ENCODE results near the gene NIM1K.
A peak's percentile ranks its signal among the peaks of the same experiment; 100 is the strongest.
"Not testable (repeated sequence)": the region's sequence is repeated elsewhere in the genome, so short reads cannot be mapped to it uniquely, and the experiment has no call there.

The NIM1K gene

DNA sequence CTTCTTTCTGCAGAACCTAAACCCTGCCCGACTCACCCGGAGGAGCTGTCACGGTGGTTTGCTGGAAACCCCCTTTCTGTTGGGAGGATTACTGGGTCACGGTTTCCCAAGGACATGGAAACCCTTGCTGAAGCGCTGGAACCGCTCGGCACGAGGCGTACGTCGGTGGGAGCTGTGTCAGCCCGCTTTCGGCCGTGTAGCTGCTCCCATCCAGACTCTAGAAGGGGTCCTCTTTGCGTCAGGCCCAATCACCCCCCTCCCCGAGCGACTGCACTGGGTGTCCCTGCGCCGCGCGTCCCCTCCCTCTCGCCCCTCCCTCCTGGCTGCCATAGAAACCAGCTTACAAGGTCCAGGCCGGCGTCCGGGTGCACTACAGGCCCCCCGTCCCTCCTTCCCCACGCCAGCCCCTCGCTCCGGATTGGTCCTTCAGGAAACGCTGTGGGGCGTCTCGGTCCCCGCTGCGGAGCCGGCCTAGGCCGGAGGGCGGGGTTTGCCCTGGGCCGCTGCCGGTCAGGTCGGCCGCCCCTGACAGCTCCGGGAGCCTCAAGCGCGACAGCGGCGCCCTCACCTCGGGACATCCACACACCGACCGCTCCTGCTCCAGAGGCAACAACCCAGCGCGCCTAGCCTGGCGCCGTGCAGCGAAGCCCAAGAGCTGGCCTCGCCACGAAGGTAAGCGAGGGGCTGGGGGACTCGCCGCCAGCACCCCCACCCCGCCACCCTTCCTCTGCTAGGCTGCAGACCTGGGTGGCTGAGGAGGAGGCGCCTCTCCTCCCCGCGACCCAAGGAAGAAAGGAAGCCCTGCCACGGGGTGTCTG, at the start of gene NIM1K:
Gene NIM1K, plus strand, starts transcription at position 486 of the 818 bp plus-strand sequence. CDS start 53,551 bp downstream, outside the sequence.
- peak; percentile 90 to 93 for DNase-seq

DNA sequence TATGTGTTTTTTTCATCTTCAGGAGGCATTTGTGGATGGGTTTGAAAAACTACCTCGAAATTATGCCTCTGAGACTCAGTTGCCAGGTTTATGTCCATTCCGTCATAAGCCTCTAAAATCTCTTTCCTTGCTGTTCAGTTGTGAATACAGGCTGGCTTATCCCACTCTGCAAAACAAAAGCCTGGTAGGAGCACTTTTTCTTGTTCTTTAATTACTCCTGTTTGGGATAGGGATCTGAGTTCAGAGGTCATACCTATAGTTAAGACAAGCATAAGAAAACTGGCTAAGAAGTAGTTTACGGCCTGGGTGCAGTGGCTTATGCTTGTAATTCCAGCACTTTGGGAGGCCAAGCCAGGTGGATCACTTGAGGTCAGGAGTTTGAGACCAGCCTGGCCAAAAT, 47.0 kb upstream of the NIM1K start:
- no peak for DNase-seq

- DNase-seq = no peak
Observed at GRCh38 chr5:43146958-43147357, 45.1 kb upstream of the NIM1K start.

- no peak for DNase-seq
Observed at GRCh38 chr5:43148417-43148816, 43.6 kb upstream of the NIM1K start.

GRCh38 chr5:43149231-43149630, 42.8 kb upstream of the NIM1K start:
- no peak for DNase-seq

DNA sequence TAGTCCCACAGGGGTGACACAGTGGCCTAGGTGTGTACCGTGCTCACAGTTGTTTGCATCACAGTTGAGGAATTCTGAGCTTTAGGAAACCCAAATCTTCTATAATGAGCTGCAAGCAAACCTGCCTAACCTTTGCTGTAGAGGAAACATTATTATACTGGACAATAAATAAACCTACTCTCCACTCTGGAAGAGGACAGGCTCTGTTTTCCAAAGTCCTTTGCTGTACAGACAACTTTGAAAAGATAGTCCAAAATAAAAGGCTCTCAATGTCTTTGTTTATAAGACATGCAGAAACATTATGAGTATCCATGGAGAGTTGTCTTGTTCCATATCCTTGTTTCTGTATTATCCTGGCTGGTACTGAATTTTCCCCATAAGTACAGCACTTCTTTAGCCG, 42.0 kb upstream of the NIM1K start:
- no peak for DNase-seq

DNA sequence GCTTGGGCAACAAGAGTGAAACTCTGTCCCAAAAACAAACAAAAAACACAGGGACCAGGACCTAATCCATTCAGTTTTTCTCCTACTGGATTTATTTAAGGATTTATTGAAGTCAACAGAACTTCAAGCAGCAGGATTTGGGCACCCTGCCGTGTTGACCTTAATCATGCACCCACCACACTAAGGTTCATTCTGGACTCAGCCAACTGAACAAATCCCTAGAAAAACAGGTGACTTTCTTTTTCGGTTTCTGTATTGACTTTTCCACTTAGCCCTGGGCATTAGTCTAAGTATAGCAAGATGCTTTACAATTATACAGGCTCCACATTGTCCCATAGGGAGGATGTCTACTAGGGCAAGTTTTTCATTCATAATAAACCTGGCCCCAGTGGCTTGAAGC, 41.3 kb upstream of the NIM1K start:
- peak; percentile 35 to 46 for DNase-seq

GRCh38 chr5:43152946-43153345, 39.1 kb upstream of the NIM1K start:
- DNase-seq = no peak

DNA sequence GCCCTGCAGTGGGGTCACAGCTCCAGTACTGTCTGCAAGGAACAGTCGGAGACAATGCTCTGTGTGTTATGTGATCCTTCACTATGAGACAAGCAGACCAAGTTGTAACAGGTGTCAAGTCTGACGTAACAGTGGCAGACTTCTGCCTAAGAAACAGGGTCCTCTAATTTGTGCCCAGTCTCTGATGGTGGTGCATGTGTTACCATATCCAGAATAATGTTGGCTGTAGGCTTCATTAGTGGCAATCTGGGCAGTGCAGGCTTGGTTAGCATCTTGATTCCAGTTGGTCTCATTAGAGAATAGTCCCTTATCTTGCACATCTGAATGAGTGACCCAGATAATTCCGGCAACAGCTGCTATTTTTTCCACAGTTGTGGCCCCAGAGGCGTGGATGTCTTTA, 37.6 kb upstream of the NIM1K start:
- DNase-seq = peak; percentile 53 to 83

GRCh38 chr5:43155394-43156096, 36.5 kb upstream of the NIM1K start:
- DNase-seq = no peak

- DNase-seq = no peak
Observed at GRCh38 chr5:43156388-43156787, 35.6 kb upstream of the NIM1K start.

GRCh38 chr5:43157068-43157467, 35.0 kb upstream of the NIM1K start:
- DNase-seq = no peak

- no peak for DNase-seq
Observed at GRCh38 chr5:43161244-43161643, 30.8 kb upstream of the NIM1K start.

DNA sequence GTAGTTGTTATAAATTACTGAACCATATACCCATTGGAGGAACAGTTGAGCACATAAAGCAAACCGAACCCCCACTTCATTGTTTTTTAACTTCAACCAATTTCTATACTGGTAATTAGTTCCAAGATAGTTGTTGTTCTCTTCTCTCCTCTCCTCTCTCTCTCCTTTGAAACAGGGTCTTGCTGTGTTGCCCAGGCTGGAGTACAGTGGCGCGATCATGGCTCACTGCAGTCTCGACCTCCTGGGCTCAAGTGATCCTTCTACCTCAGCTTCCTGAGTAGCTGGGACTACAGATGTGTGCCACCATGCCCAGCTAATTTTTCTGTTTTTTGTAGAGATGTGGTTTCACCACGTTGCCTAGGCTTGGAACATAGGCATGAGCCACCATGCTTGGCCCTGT, 27.2 kb upstream of the NIM1K start:
- not testable (repeated sequence) for DNase-seq

DNA sequence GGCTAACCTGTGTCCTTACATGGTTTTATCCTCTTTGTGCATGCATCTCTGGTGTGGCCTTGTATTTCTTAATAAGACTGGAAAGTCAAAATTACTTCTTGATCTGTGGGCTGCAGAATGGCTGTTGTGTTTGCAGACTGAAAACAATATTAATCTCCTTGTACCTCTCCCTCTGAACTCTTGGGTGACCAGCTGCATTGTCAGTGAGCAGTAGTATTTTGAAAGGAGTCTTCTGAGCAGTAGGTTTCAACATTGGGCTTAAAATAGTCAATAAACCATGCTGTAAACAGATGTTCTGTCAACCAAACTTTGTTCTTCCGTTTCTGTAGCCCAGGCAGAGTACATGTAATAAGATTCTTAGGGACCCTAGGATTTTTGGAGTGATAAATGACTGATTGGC, 26.7 kb upstream of the NIM1K start:
- DNase-seq = no peak

GRCh38 chr5:43168175-43168574, 23.9 kb upstream of the NIM1K start:
- DNase-seq = no peak

GRCh38 chr5:43171451-43171850, 20.6 kb upstream of the NIM1K start:
- DNase-seq = no peak

GRCh38 chr5:43171926-43172325, 20.1 kb upstream of the NIM1K start:
- no peak for DNase-seq

- no peak for DNase-seq
Observed at GRCh38 chr5:43172779-43173178, 19.2 kb upstream of the NIM1K start.

DNA sequence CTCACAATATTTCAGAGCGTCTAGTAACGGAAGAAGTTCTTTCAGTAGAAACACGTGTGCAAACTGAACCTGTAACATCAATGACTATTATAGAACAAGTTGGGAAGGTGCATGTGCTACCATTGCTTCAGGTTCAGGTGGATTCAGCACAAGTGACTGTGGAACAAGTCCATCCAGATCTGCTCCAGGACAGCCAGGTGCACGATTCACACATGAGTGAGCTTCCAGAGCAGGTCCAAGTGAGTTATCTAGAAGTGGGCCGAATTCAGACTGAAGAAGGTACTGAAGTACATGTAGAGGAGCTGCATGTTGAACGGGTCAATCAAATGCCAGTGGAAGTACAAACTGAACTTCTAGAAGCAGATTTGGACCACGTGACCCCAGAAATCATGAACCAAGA, 17.4 kb upstream of the NIM1K start:
- no peak for DNase-seq

GRCh38 chr5:43179836-43180235, 12.2 kb upstream of the NIM1K start:
- DNase-seq = no peak

GRCh38 chr5:43182421-43182820, 9.6 kb upstream of the NIM1K start:
- DNase-seq = no peak

DNA sequence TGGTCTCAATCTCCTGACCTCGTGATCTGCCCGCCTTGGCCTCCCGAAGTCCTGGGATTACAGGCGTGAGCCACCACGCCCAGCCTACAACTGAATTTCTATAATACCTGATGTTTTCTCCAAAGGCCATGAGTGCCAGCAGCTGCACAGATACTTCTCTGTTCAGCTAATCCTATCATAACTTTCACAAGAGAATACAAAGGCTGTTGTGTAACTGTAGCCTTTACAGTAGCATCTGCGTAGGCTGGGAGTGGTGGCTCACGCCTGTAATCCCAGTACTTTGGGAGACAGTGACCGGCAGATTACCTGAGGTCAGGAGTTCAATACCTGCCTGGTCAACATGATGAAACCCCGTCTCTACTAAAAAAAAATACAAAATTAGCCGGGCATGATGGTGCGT, 8.9 kb upstream of the NIM1K start:
- peak in 1 of 2 experiments; percentile 34 for DNase-seq
